Fibroblast of the conjunctiva (primary cell): ENCODE measurements around the gene ZFYVE9.
"Not testable (repeated sequence)": the region's sequence is repeated elsewhere in the genome, so short reads cannot be mapped to it uniquely, and the experiment has no call there.

Source experiments
- DNase-seq: peaks from one replicate; pipeline ENCODE4 v3.0.0-alpha.2; 2010; ENCODE audit warnings: low read depth

ZFYVE9 gene

GRCh38 chr1:52141513-52142219, at the start of gene ZFYVE9:
TSS of gene ZFYVE9 (plus strand) at chr1:52142089. CDS start at chr1:52233207, 91,118 bp downstream.
- peak; percentile 51 for DNase-seq

GRCh38 chr1:52094300-52094699, 47.6 kb upstream of the ZFYVE9 start:
- DNase-seq: not testable (repeated sequence)

- no peak for DNase-seq
Measured at GRCh38 chr1:52096216-52096615, 45.7 kb upstream of the ZFYVE9 start.

GRCh38 chr1:52098139-52098871, 43.6 kb upstream of the ZFYVE9 start:
- DNase-seq: no peak

- DNase-seq: no peak
Measured at GRCh38 chr1:52102336-52103013, 39.4 kb upstream of the ZFYVE9 start.

GRCh38 chr1:52111492-52111891, 30.4 kb upstream of the ZFYVE9 start:
- DNase-seq: no peak

GRCh38 chr1:52112489-52112888, 29.4 kb upstream of the ZFYVE9 start:
- no peak for DNase-seq

GRCh38 chr1:52119301-52120079, 22.4 kb upstream of the ZFYVE9 start:
- no peak for DNase-seq

- DNase-seq: no peak
Measured at GRCh38 chr1:52122384-52122783, 19.5 kb upstream of the ZFYVE9 start.

GRCh38 chr1:52123622-52124021, 18.3 kb upstream of the ZFYVE9 start:
- DNase-seq: no peak

GRCh38 chr1:52125736-52126359, 16.0 kb upstream of the ZFYVE9 start:
- no peak for DNase-seq

GRCh38 chr1:52127181-52128180, 14.4 kb upstream of the ZFYVE9 start:
- DNase-seq: peak; percentile 72

GRCh38 chr1:52139817-52140540, 1.9 kb upstream of the ZFYVE9 start:
- DNase-seq: peak; percentile 86

- no peak for DNase-seq
Measured at GRCh38 chr1:52140633-52141512, 1.0 kb upstream of the ZFYVE9 start.

- no peak for DNase-seq
Measured at GRCh38 chr1:52142220-52143183, 613 bp downstream of the ZFYVE9 start.

- no peak for DNase-seq
Measured at GRCh38 chr1:52145137-52145536, 3.2 kb downstream of the ZFYVE9 start.

GRCh38 chr1:52150445-52150844, 8.6 kb downstream of the ZFYVE9 start:
- not testable (repeated sequence) for DNase-seq
